Stimulated activated CD4-positive, alpha-beta T cell treated with anti-CD3 and anti-CD28 coated beads, Interleukin-4, amount 100 ng/mL, for 48 hours (primary cell): Measurements from ENCODE around the gene TMEM170B.

ENCODE experiments used
- DNase-seq, 2 donors: peaks; one replicate each; pipeline ENCODE4 v3.0.0-alpha.2; 2020; ENCODE audit warnings: low read depth in 2 of 2

TMEM170B gene

GRCh38 chr6:11616200-11616611 lies 78.7 kb downstream of the TMEM170B start:
- DNase-seq, result no peak

GRCh38 chr6:11618533-11618932 lies 81.0 kb downstream of the TMEM170B start:
- no peak for DNase-seq

- no peak for DNase-seq
These were observed 83.6 kb downstream of the TMEM170B start for GRCh38 chr6:11621119-11621518.

- DNase-seq, result no peak
These were observed 84.6 kb downstream of the TMEM170B start for GRCh38 chr6:11622156-11622555.

DNA sequence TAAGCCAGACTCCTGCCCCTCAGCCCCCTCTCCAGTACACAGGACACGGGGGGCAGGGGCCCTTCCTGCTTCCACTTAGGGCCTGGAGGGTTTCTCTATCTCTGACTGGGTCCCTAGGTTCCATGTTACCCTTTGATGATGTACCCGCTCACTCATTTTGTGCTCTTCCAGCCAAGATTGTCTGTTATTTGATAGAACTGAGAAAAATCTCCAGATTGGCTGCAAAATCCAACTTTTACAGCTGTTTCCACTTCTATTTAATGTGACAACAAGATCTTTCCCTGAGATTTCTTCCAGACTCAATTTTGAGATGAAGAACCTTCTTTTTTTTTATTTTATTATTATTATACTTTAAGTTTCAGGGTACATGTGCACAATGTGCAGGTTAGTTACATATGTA lies 85.7 kb downstream of the TMEM170B start:
- no peak for DNase-seq

DNA sequence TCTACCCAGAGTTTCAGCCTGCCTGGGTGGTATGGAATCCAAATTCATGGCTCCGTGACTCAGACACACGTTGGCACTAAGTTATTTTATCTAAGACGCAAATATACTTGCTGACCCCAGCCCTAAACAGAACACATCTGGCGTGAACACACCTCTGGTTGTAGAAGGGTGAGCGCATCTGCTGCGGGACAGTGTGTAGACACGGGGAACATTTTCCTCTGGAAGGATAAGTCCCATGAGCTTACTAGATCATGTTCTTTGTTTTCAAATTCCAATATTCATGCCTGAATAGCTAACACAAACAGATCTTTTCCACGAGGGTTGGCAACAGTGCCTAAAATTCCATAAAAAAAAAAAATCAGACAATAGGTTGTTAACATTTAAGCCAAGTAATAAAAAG lies 87.8 kb downstream of the TMEM170B start:
- DNase-seq, result no peak

GRCh38 chr6:11626356-11626755 lies 88.8 kb downstream of the TMEM170B start:
- no peak for DNase-seq

DNA sequence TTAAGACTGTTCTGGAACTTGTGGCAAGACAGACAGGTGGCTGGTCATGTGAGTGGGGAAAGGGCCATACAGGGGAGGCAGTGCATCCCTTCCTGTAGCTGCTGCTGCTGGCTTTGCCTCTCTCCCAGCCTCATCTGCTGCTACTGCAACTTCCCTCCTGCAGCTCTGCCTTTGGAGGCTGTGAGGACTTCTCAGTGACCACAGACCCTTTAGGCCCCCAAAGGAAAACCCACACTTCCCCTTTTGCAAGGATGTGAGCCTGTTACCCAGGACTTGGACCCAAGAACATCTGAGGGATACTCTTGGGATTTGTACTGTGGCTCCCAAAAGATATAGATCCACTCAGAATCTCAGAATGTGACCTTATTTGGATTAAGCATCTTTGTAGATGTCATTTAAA lies 91.0 kb downstream of the TMEM170B start:
- DNase-seq, result no peak

- no peak for DNase-seq
These were observed 93.5 kb downstream of the TMEM170B start for GRCh38 chr6:11631008-11631407.

GRCh38 chr6:11631539-11631938 lies 94.0 kb downstream of the TMEM170B start:
- DNase-seq, result no peak

GRCh38 chr6:11632231-11632630 lies 94.7 kb downstream of the TMEM170B start:
- no peak for DNase-seq

- no peak for DNase-seq
These were observed 95.4 kb downstream of the TMEM170B start for GRCh38 chr6:11632795-11633511.
